IMR-90 (cell line): ENCODE measurements around the gene NAMPT. TPM values are rescaled to one million over a fixed set of nuclear protein-coding genes. Genes with fewer than 3 reads are reported as not detected.

ENCODE experiments used
- ATAC-seq: fragments of 200-7000 bp; cut with Tn5 transposase; 2 replicates; pipeline ENCODE4 v1.9.1; 2020; ENCODE audit warnings: low read depth, mild to moderate bottlenecking, moderate library complexity
- BruUV-seq: library from RNA; stranded (reverse); fragments of 400-500 nt; replicated peaks from 2 replicates; lab custom pipeline; 2021; lab: Mats Ljungman, UMichigan
- CTCF ChIA-PET: fragments of 300-600 bp; formaldehyde crosslinking; extraction: SDS; loops from one replicate; lab custom pipeline; 2021; ENCODE audit warnings: antibody characterized with exemption; lab: Yijun Ruan, JAX
- POLR2A ChIA-PET: fragments of 300-600 bp; sonication (Branson Sonifier 250); formaldehyde crosslinking; loops from one replicate; lab custom pipeline; 2022; ENCODE audit warnings: antibody characterized with exemption; ENCODE audit not compliant: unreplicated experiment; lab: Charles Lee
- DNase-seq: peaks from one replicate; pipeline ENCODE4 v3.0.0; 2013
- H2AFZ ChIP-seq: replicated peaks from 2 replicates; pipeline ENCODE3; 2013; ENCODE audit warnings: low read length, mild to moderate bottlenecking; ENCODE audit not compliant: poor library complexity
- H2AK5ac ChIP-seq: 2 replicates; pipeline ENCODE4 v1.6.1; 2013; ENCODE audit warnings: low read depth, low read length, inconsistent platforms
- H2AK9ac ChIP-seq: replicated peaks from 2 replicates; pipeline ENCODE3; 2013; ENCODE audit warnings: mild to moderate bottlenecking, low read depth, low read length, moderate library complexity; ENCODE audit not compliant: poor library complexity
- H2BK120ac ChIP-seq: 2 replicates; pipeline ENCODE4 v1.6.1; 2013; ENCODE audit warnings: low read depth, low read length, inconsistent platforms
- H2BK15ac ChIP-seq: 3 replicates; pipeline ENCODE4 v1.6.1; 2013; ENCODE audit warnings: low read depth, low read length, inconsistent platforms
- H2BK20ac ChIP-seq: 2 replicates; pipeline ENCODE4 v1.6.1; 2013; ENCODE audit warnings: low read depth, mild to moderate bottlenecking, inconsistent platforms, low read length, moderate library complexity
- H2BK5ac ChIP-seq: 2 replicates; pipeline ENCODE4 v1.6.1; 2013; ENCODE audit warnings: mild to moderate bottlenecking, low read depth, low read length, inconsistent platforms; ENCODE audit not compliant: poor library complexity, severe bottlenecking
- H3K14ac ChIP-seq: replicated peaks from 2 replicates; pipeline ENCODE4 v1.6.1; 2013; ENCODE audit warnings: low read depth, low read length, inconsistent platforms
- H3K18ac ChIP-seq: 2 replicates; pipeline ENCODE4 v1.6.1; 2013; ENCODE audit warnings: low read depth, low read length, control low read depth
- H3K23ac ChIP-seq: 2 replicates; pipeline ENCODE4 v1.6.1; 2013; ENCODE audit warnings: low read depth, low read length, inconsistent platforms
- H3K27ac ChIP-seq: 2 replicates; pipeline ENCODE4 v1.5.1; 2013; ENCODE audit warnings: mild to moderate bottlenecking, control low read depth, low read length; ENCODE audit not compliant: insufficient read depth
- H3K27me3 ChIP-seq: 2 replicates; pipeline ENCODE4 v1.6.1; 2013; ENCODE audit warnings: low read length; ENCODE audit not compliant: control insufficient read depth, insufficient read depth
- H3K36me3 ChIP-seq: 2 replicates; pipeline ENCODE4 v1.6.1; 2013; ENCODE audit warnings: low read length, mixed read lengths; ENCODE audit not compliant: control insufficient read depth, insufficient read depth
- H3K4ac ChIP-seq: 2 replicates; pipeline ENCODE4 v1.6.1; 2013; ENCODE audit warnings: low read depth, low read length, inconsistent platforms
- H3K4me1 ChIP-seq: 2 replicates; pipeline ENCODE4 v1.6.1; 2013; ENCODE audit warnings: low read length, mixed read lengths; ENCODE audit not compliant: control insufficient read depth, insufficient read depth
- H3K4me2 ChIP-seq: 2 replicates; pipeline ENCODE4 v1.6.1; 2013; ENCODE audit warnings: low read depth, mild to moderate bottlenecking, control low read depth, low read length, moderate library complexity
- H3K4me3 ChIP-seq: 2 replicates; pipeline ENCODE4 v1.5.1; 2013; ENCODE audit warnings: low read depth, mild to moderate bottlenecking, control low read depth, low read length, moderate library complexity; ENCODE audit not compliant: insufficient read depth
- H3K56ac ChIP-seq: 2 replicates; pipeline ENCODE4 v1.6.1; 2013; ENCODE audit warnings: low read length, inconsistent platforms; ENCODE audit not compliant: insufficient read depth; ENCODE audit errors: extremely low read depth
- H3K79me1 ChIP-seq, 2 experiments: 2 replicates each; pipeline ENCODE4 v1.6.1; 2013; ENCODE audit warnings: low read length in 2 of 2, inconsistent platforms in 1 of 2, low read depth in 1 of 2
- H3K9ac ChIP-seq: 2 replicates; pipeline ENCODE4 v1.6.1; 2013; ENCODE audit warnings: low read depth, low read length, control low read depth
- H3K9me1 ChIP-seq: 2 replicates; pipeline ENCODE4 v1.6.1; 2013; ENCODE audit warnings: low read length, inconsistent platforms; ENCODE audit not compliant: insufficient read depth
- H3K9me3 ChIP-seq: 2 replicates; pipeline ENCODE4 v1.6.1; 2013; ENCODE audit warnings: low read length; ENCODE audit not compliant: control insufficient read depth, insufficient read depth
- H4K20me1 ChIP-seq: 2 replicates; pipeline ENCODE4 v1.6.1; 2013; ENCODE audit warnings: low read length, inconsistent platforms; ENCODE audit not compliant: insufficient read depth
- H4K5ac ChIP-seq: 2 replicates; pipeline ENCODE4 v1.6.1; 2013; ENCODE audit warnings: mild to moderate bottlenecking, low read depth, low read length, control low read depth
- H4K8ac ChIP-seq, 2 experiments: 2 replicates each; pipeline ENCODE4 v1.6.1; 2013; ENCODE audit warnings: low read depth in 2 of 2, low read length in 2 of 2, control low read depth in 1 of 2, inconsistent platforms in 1 of 2
- H4K91ac ChIP-seq: 2 replicates; pipeline ENCODE4 v1.6.1; 2013; ENCODE audit warnings: low read depth, low read length, inconsistent platforms; ENCODE audit not compliant: insufficient read depth
- CEBPB ChIP-seq: IDR thresholded peaks from 2 replicates; pipeline ENCODE4 v1.6.1; 2012; ENCODE audit warnings: low read depth, low read length, improper control_type of control experiment
- FOS ChIP-seq: fragments of 150-350 bp; IDR thresholded peaks from 2 replicates; pipeline ENCODE4 v1.6.1; 2016; ENCODE audit warnings: low read depth, low read length
- MAFK ChIP-seq: IDR thresholded peaks from 2 replicates; pipeline ENCODE4 v1.6.1; 2012; ENCODE audit warnings: low read depth, low read length, improper control_type of control experiment
- MXI1 ChIP-seq: IDR thresholded peaks from 2 replicates; pipeline ENCODE4 v1.6.1; 2012; ENCODE audit warnings: low read depth, mild to moderate bottlenecking, low read length, moderate library complexity, borderline replicate concordance
- NFE2L2 ChIP-seq: fragments of 150-350 bp; IDR thresholded peaks from 2 replicates; pipeline ENCODE4 v1.6.1; 2016; ENCODE audit warnings: low read depth, mild to moderate bottlenecking, low read length
- POLR2A ChIP-seq: IDR thresholded peaks from 2 replicates; pipeline ENCODE4 v1.6.1; 2012; ENCODE audit warnings: mild to moderate bottlenecking, low read depth, low read length
- RAD21 ChIP-seq: IDR thresholded peaks from 2 replicates; pipeline ENCODE4 v1.6.1; 2012; ENCODE audit warnings: low read length, improper control_type of control experiment
- RCOR1 ChIP-seq: IDR thresholded peaks from 2 replicates; pipeline ENCODE4 v1.6.1; 2012; ENCODE audit warnings: mild to moderate bottlenecking, low read length, improper control_type of control experiment; ENCODE audit not compliant: insufficient replicate concordance
- RFX5 ChIP-seq: IDR thresholded peaks from 2 replicates; pipeline ENCODE4 v1.8.0; 2012; ENCODE audit warnings: low read depth, mild to moderate bottlenecking, low read length, moderate library complexity
- SMC3 ChIP-seq: fragments of 150-350 bp; IDR thresholded peaks from 2 replicates; pipeline ENCODE4 v1.6.1; 2016; ENCODE audit warnings: low read depth, mild to moderate bottlenecking, antibody characterized with exemption, low read length, moderate library complexity
- WGBS, 2 experiments: methylation state at CpG; one replicate each; pipeline versions ENCODE4 v1.1.5 to v1.1.7; 2013; ENCODE audit warnings: missing lambda C conversion rate in 2 of 2; ENCODE audit not compliant: insufficient read length in 1 of 2; ENCODE audit errors: extremely low coverage in 2 of 2; 5-methylcytosine and 5-hydroxymethylcytosine counted together
- dilution Hi-C: fragments of 300-500 bp; cut with HindIII; formaldehyde crosslinking; loops from one replicate; pipeline ENCODE4 v1.14.3; 2018; ENCODE audit warnings: low sequenced_read_pairs; ENCODE audit not compliant: unreplicated experiment
- in situ Hi-C: fragments of 300-500 bp; cut with MboI; formaldehyde crosslinking; loops from 3 replicates; pipeline ENCODE4 v1.14.3; 2019; ENCODE audit warnings: low sequenced_read_pairs, inconsistent platforms, mixed read lengths
- intact Hi-C: fragments of 100-400 bp; cut with micrococcal nuclease; formaldehyde crosslinking; loops from 2 replicates; pipeline ENCODE4 v1.10.0; 2022
- polyA plus RNA-seq, 3 experiments: library from polyadenylated mRNA; depleted of rRNA; stranded (reverse); fragments of >200 nt; gene quantifications; 2 replicates each; pipeline ENCODE4 v1.2.3, GENCODE V29; 2012; ENCODE audit warnings: low replicate concordance in 1 of 3
- total RNA-seq: library from RNA; depleted of rRNA; stranded (reverse); fragments of >200 nt; gene quantifications from 2 replicates; pipeline ENCODE4 v1.2.3, GENCODE V29; 2012
- TF ChIP-seq, protein P1 (sequence below): conservative IDR thresholded peaks from 2 replicates; pipeline ENCODE4 v1.5.1; 2012; ENCODE audit warnings: mild to moderate bottlenecking, low read depth, low read length, improper control_type of control experiment

NAMPT gene
- total and polyA plus RNA-seq, 2 of the 4 experiments (the other 2 are of a cell fraction) = 13.3 to 31.7 TPM

DNA sequence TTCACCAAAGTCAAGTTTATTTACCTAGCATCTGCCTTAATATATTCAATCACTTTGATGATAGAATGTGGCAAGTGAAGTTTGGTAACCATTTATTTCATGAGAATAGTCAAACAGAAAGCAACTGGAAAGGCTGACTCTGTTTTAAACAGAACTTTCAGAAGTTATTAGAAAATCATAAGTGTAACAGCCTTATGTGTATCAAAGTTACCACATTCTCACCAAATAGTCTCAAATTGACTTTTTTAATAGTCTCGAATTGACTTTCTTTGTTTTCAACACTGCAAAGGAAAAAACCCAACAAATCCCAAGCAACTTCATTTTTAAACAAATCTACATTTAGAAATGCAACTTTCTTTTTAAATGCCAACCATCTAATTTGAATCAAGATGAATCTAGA, 29.5 kb downstream of the NAMPT start:
- no peak overlapping the region for H3K27ac ChIP-seq
- H4K91ac ChIP-seq = no peak overlapping the region
- no CpG with 5 or more reads among the region's 1 CpG for WGBS, 2 experiments
- no peak overlapping the region for H3K56ac ChIP-seq
- H3K4me2 ChIP-seq = no peak overlapping the region
- no peak overlapping the region for H4K5ac ChIP-seq
- H3K14ac ChIP-seq = no peak overlapping the region
- H3K23ac ChIP-seq = no peak overlapping the region
- H2AK5ac ChIP-seq = no peak overlapping the region
- no peak for DNase-seq
- no peak overlapping the region for H4K8ac ChIP-seq
- ChIA-PET POLR2A (no interaction called here), CTCF (interaction anchor here (0.9 kb wide), 1 partner anchor 78 kb away, joined by 3 read pairs; no protein-coding TSS in a partner anchor)
- no peaks in the 10 kb centered on the region for H3K4me1 ChIP-seq
- no peak overlapping the region for H2AFZ ChIP-seq
- in situ Hi-C loops = no loop called here
- intact Hi-C loops = no loop called here
- no peak overlapping the region for H2BK20ac ChIP-seq
- no peak overlapping the region for H2AK9ac ChIP-seq
- no peaks in the 10 kb centered on the region for H3K27me3 ChIP-seq
- H3K9me3 ChIP-seq = no peaks in the 10 kb centered on the region
- no peaks in the 10 kb centered on the region for H3K9me1 ChIP-seq
- H2BK15ac ChIP-seq = no peak overlapping the region
- H2BK120ac ChIP-seq = no peak overlapping the region
- H3K4ac ChIP-seq = no peak overlapping the region
- no peak overlapping the region for H2BK5ac ChIP-seq
- no peak overlapping the region for H3K18ac ChIP-seq
- TF ChIP-seq FOS (no peak), RCOR1 (no peak), MAFK (no peak), POLR2A (no peak), MXI1 (no peak), SMC3 (no peak), CEBPB (no peak), RAD21 (no peak), NFE2L2 (no peak), RFX5 (no peak)
- TF ChIP-seq, protein P1, sequence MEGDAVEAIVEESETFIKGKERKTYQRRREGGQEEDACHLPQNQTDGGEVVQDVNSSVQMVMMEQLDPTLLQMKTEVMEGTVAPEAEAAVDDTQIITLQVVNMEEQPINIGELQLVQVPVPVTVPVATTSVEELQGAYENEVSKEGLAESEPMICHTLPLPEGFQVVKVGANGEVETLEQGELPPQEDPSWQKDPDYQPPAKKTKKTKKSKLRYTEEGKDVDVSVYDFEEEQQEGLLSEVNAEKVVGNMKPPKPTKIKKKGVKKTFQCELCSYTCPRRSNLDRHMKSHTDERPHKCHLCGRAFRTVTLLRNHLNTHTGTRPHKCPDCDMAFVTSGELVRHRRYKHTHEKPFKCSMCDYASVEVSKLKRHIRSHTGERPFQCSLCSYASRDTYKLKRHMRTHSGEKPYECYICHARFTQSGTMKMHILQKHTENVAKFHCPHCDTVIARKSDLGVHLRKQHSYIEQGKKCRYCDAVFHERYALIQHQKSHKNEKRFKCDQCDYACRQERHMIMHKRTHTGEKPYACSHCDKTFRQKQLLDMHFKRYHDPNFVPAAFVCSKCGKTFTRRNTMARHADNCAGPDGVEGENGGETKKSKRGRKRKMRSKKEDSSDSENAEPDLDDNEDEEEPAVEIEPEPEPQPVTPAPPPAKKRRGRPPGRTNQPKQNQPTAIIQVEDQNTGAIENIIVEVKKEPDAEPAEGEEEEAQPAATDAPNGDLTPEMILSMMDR = no peak
- no peak overlapping the region for H3K9ac ChIP-seq
- no peak overlapping the region for H3K4me3 ChIP-seq
- BruUV-seq = no TSS peak
- no peak for ATAC-seq
- H3K36me3 ChIP-seq = peaks cover 40% of the 10 kb centered on the region
- dilution Hi-C loops = no loop called here
- peaks cover 0 to 7% of the 10 kb centered on the region in 2 experiments; a peak in 2 of 4 replicates for H3K79me1 ChIP-seq
- H4K20me1 ChIP-seq = no peaks in the 10 kb centered on the region
